ENCODE data around the gene TTC34. TPM values are rescaled to one million over a fixed set of nuclear protein-coding genes. Genes with fewer than 3 reads are reported as not detected.
"Not testable (repeated sequence)": the region's sequence is repeated elsewhere in the genome, so short reads cannot be mapped to it uniquely, and the experiment has no call there.

TTC34 gene
- total RNA-seq, 2 experiments from 2014 or later, result 0.79 to 0.81 TPM

DNA sequence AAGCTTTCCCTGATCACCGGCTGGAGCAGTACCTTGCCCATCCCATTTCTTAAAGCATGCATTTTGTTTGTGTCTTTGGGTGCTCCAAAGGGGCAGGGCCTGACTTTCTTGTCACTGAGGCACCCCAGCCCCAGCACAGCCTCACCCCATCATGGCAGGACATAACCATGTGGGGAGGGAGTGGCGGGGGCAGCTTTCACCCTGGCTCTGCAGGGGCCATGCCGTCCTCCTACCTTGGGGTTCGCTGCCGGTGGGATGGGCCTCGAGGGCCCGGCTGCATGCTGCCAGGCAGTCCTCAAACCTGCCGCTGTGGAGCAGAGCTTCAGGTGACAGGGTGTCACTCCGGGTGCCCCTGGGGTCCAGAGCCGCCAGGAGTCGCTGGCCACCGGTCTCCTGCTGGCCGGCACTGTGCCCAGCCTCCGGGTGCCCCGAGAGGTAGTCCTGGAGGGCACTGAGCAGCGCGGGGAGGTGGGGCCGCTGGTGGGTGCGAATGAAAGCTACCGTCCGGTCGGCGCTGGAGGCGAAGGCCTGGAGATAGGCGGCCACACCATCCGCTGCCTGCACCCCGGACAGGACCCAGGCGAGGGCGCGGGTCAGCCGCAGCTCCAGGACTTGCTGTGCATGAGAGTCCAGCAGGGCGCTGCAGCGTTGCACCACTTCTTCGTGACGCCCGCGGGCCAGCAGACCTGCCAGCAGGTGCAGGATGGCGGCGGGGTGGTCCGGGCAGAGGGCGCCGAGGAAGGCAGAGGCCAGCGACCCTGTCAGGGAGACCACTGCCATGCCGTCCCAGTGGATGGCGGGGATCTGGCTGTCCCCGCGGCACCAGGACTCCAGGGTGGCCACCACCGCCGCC is 1.5 kb downstream of the TTC34 start:
- H3K27me3 Mint-ChIP-seq, result peaks cover 9% of the 10 kb centered on the region
- ATAC-seq (no peak), DNase-seq (no peak)
- no peaks in the 10 kb centered on the region for H3K4me1 Mint-ChIP-seq (ENCODE audit: low read depth)
- H3K36me3 Mint-ChIP-seq (ENCODE audit: low read depth), result no peaks in the 10 kb centered on the region
- H3K9me3 Mint-ChIP-seq, result peaks cover 5% of the 10 kb centered on the region
- POLR2A ChIA-PET, result no interaction called here
- intact Hi-C loops (cut with micrococcal nuclease), result no loop called here
- TF ChIP-seq, protein P1, sequence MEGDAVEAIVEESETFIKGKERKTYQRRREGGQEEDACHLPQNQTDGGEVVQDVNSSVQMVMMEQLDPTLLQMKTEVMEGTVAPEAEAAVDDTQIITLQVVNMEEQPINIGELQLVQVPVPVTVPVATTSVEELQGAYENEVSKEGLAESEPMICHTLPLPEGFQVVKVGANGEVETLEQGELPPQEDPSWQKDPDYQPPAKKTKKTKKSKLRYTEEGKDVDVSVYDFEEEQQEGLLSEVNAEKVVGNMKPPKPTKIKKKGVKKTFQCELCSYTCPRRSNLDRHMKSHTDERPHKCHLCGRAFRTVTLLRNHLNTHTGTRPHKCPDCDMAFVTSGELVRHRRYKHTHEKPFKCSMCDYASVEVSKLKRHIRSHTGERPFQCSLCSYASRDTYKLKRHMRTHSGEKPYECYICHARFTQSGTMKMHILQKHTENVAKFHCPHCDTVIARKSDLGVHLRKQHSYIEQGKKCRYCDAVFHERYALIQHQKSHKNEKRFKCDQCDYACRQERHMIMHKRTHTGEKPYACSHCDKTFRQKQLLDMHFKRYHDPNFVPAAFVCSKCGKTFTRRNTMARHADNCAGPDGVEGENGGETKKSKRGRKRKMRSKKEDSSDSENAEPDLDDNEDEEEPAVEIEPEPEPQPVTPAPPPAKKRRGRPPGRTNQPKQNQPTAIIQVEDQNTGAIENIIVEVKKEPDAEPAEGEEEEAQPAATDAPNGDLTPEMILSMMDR (IDR thresholded peaks at IDR 0.05), result no peak
- no peak overlapping the region for H3K27ac Mint-ChIP-seq
- H3K4me3 Mint-ChIP-seq, result no peak overlapping the region
- CTCF ChIA-PET, result interaction anchor here (1.0 kb wide), 1 partner anchor 22 kb away, joined by 3 read pairs; no protein-coding TSS in a partner anchor

GRCh38 chr1:2798958-2799357 is 2.5 kb downstream of the TTC34 start:
- peaks cover 10% of the 10 kb centered on the region for H3K27me3 Mint-ChIP-seq
- DNase-seq; ATAC-seq; H3K4me1 Mint-ChIP-seq (ENCODE audit: low read depth); H3K27ac Mint-ChIP-seq; H3K9me3 Mint-ChIP-seq; intact Hi-C loops (cut with micrococcal nuclease); H3K36me3 Mint-ChIP-seq (ENCODE audit: low read depth); CTCF ChIA-PET; H3K4me3 Mint-ChIP-seq: not testable (repeated sequence)
- POLR2A ChIA-PET, result interaction anchor here (0.6 kb wide), 1 partner anchor 358 kb away, joined by 3 read pairs; no protein-coding TSS in a partner anchor

GRCh38 chr1:2797741-2798016 is 3.8 kb downstream of the TTC34 start:
- TF ChIP-seq, protein P1 (IDR thresholded peaks at IDR 0.05), result no peak
- H3K27ac Mint-ChIP-seq, result no peak overlapping the region
- intact Hi-C loops (cut with micrococcal nuclease), result no loop called here
- H3K4me1 Mint-ChIP-seq (ENCODE audit: low read depth), result no peaks in the 10 kb centered on the region
- ChIA-PET CTCF (interaction anchor here (1.0 kb wide), 1 partner anchor 11 kb away, joined by 4 read pairs; no protein-coding TSS in a partner anchor), POLR2A (no interaction called here)
- no peak for DNase-seq
- peaks cover 10% of the 10 kb centered on the region for H3K9me3 Mint-ChIP-seq
- no peak for ATAC-seq
- H3K4me3 Mint-ChIP-seq, result no peak overlapping the region
- H3K36me3 Mint-ChIP-seq (ENCODE audit: low read depth), result no peaks in the 10 kb centered on the region
- H3K27me3 Mint-ChIP-seq, result peaks cover 19% of the 10 kb centered on the region

DNA sequence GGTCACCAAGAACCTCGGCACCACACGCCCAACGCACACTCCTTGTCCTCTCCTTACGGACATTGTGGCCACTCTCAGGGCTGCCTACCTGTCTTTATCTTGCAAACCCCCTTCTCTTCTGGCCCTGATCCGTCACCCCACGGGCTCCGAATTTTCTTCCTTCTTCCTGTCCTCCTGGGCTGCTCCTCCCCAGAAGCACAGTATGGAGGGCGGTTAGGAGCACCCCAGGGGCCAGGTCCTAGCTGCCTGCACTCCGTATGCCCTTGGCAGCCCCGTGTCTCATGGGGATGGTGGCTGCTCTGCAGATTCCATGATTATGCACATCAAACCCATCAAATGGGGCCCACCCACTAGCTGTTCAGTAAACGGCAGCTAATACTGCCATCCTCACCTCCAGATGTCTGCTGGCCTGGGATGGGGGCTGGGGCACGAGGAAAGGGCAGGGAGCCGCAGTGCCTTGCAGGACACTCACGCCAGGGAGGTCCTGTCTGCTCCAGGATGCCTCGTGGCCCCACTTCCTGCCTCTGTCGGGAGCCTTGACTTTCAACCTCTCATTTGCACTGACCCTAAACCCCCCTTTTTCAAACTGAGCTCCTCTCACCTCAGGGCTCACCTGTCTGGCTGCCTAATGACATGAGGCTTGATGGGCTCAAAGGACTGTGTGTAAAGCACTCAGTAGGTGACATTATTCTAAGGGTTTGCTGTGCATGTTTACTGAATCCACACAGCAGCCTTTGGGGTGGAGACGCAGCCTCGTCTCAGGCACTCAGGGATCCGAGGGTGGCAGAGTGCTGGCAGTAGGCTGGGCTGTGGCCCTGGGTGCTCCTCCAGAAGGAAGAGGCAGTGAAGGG is 4.4 kb downstream of the TTC34 start:
- CTCF ChIA-PET, result interaction anchor here (1.7 to 2.2 kb wide), 2 partner anchors 10 to 12 kb away, joined by 4 to 5 read pairs; no protein-coding TSS in a partner anchor

DNA sequence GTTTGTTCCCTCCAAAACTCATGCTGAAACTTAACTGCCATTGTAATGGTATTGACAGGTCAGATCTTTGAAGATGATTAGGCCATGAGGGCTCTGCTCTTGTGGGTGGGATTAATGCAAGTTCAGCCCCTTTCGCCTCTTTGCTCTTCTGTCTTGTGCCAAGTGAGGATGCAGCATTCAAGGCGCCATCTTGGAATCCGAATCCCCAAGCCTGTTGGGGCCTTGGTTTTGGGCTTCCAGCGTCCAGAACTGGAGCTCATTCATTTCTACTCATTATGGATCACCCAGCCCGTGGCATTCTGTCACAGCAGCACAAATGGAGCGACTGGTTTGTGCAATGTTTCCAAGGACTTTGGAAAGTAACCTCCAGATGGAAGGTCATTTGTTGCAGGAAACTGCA is 5.6 kb downstream of the TTC34 start:
- peaks cover 16% of the 10 kb centered on the region for H3K9me3 Mint-ChIP-seq
- intact Hi-C loops (cut with micrococcal nuclease), result no loop called here
- H3K4me3 Mint-ChIP-seq, result no peak overlapping the region
- ChIA-PET CTCF (interaction anchor here (1.7 to 2.2 kb wide), 2 partner anchors 9 to 10 kb away, joined by 4 to 5 read pairs; no protein-coding TSS in a partner anchor), POLR2A (no interaction called here)
- TF ChIP-seq, protein P1 (IDR thresholded peaks at IDR 0.05), result no peak
- peaks cover 1% of the 10 kb centered on the region for H3K36me3 Mint-ChIP-seq (ENCODE audit: low read depth)
- no peak overlapping the region for H3K27ac Mint-ChIP-seq
- ATAC-seq (no peak), DNase-seq (no peak)
- no peaks in the 10 kb centered on the region for H3K4me1 Mint-ChIP-seq (ENCODE audit: low read depth)
- peaks cover 31% of the 10 kb centered on the region for H3K27me3 Mint-ChIP-seq

More for the DNA sequence above, 4.4 kb downstream of the TTC34 start:
- H3K27me3 Mint-ChIP-seq, result peaks cover 24% of the 10 kb centered on the region
- peaks cover 16% of the 10 kb centered on the region for H3K9me3 Mint-ChIP-seq
- H3K36me3 Mint-ChIP-seq (ENCODE audit: low read depth), result peaks cover 1% of the 10 kb centered on the region
- H3K27ac Mint-ChIP-seq, result no peak overlapping the region
- no peak overlapping the region for H3K4me3 Mint-ChIP-seq
- ATAC-seq (no peak), DNase-seq (no peak)
- TF ChIP-seq, protein P1 (IDR thresholded peaks at IDR 0.05), result no peak
- no peaks in the 10 kb centered on the region for H3K4me1 Mint-ChIP-seq (ENCODE audit: low read depth)
- POLR2A ChIA-PET, result no interaction called here
- intact Hi-C loops (cut with micrococcal nuclease), result no loop called here
